ENCODE data around the gene ARL15. TPM values are rescaled to one million over a fixed set of nuclear protein-coding genes. Genes with fewer than 3 reads are reported as not detected.

The ARL15 gene
- total and polyA plus RNA-seq, 2 of the 8 experiments (the other 6 are each of a cell fraction or from before 2014, with no cell fraction given), result 9.9 to 21.2 TPM

DNA sequence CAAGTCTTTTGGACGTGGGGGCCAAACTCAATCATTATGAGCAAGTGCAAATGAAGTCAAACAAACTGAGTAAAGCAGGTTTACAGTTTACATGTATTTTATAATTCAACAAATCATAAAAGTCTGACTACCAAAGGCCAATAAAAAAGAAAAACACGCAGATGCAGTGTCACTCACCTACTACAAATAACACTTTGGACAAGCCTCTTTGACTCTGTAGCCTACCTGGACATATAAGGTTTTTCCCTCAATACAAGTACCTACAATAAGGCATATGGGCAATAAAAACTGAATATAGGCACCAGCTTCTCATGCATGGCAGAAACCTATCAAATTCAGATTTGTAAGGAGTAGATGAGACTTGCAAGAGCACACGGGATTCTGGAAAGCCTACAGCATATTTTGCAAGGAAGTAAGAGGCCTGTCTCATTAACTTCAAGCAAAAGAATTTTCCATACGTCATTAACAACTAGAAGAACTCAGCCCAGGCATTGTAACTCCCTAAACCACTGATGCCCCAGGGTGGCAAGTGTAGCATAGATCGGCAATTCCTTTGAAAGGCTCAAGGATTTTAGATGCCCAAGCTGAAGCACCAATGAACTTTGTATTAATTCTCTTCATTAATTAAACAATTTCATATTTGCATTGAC, 21.7 kb downstream of the ARL15 start:
- Histone ChIP-seq H3K4me3 (ENCODE audit: extremely low read depth in 1 of 4, insufficient read depth in 2 of 4, low read depth in 3 of 4, low read length in 4 of 4) (no peak overlapping the region), H2AFZ (ENCODE audit: low read length) (no peak overlapping the region), H4K20me1 (replicated peaks in 1 of 2; ENCODE audit: control insufficient read depth in 1 of 2, insufficient read depth in 2 of 2, low read length in 2 of 2) (no peaks in the 10 kb centered on the region), H3K27me3 (replicated peaks in 1 of 4; ENCODE audit: control insufficient read depth in 3 of 4, extremely low read depth in 1 of 4, insufficient read depth in 3 of 4, low read length in 3 of 4) (no peaks in the 10 kb centered on the region), H4K91ac (replicated peaks; ENCODE audit: insufficient read length, low read length) (no peak overlapping the region), H2BK120ac (replicated peaks; ENCODE audit: low read depth, low read length) (no peak overlapping the region), H3K9ac (replicated peaks in 1 of 4; ENCODE audit: extremely low read depth in 1 of 4, low read depth in 3 of 4, low read length in 3 of 4) (no peak overlapping the region), H2BK20ac (ENCODE audit: low read length) (no peak overlapping the region), H3K4me1 (replicated peaks in 1 of 4; ENCODE audit: control insufficient read depth in 3 of 4, insufficient read depth in 4 of 4, low read length in 3 of 4) (peaks cover 0 to 8% (median 3%) of the 10 kb centered on the region in 4 experiments; a peak in 5 of 7 replicates), H3K9me3 (ENCODE audit: insufficient read depth in 2 of 2, low read depth in 1 of 2, low read length in 1 of 2) (no peaks in the 10 kb centered on the region), H4K5ac (ENCODE audit: insufficient read length, low read depth, low read length) (no peak overlapping the region), H2AK5ac (ENCODE audit: low read depth, low read length) (no peak overlapping the region), H3K79me1 (ENCODE audit: low read depth, low read length) (no peaks in the 10 kb centered on the region; the same call in 1 of the 2 replicates), H4K8ac (ENCODE audit: extremely low read depth, insufficient read depth, low read length) (no peak overlapping the region), H3K4me2 (ENCODE audit: insufficient read depth in 1 of 2, low read depth in 2 of 2, low read length in 2 of 2) (no peak overlapping the region), H2BK15ac (ENCODE audit: low read length) (no peak overlapping the region), H2BK5ac (ENCODE audit: low read depth, low read length) (no peak overlapping the region), H3K23me2 (ENCODE audit: low read depth, low read length) (no peaks in the 10 kb centered on the region), H3K36me3 (ENCODE audit: control insufficient read depth in 2 of 4, insufficient read depth in 4 of 4, low read length in 3 of 4) (no peaks in the 10 kb centered on the region), H3K23ac (ENCODE audit: insufficient read length) (no peak overlapping the region), H2BK12ac (ENCODE audit: low read depth, low read length) (no peak overlapping the region), H3K56ac (replicated peaks; ENCODE audit: insufficient read length, low read depth, low read length) (no peak overlapping the region), H3K79me2 (ENCODE audit: control insufficient read depth in 1 of 2, insufficient read depth in 2 of 2, low read length in 2 of 2) (peaks cover 0 to 64% of the 10 kb centered on the region in 2 experiments; a peak in 2 of 4 replicates), H3K27ac (ENCODE audit: low read depth, low read length) (no peak overlapping the region), H3K14ac (ENCODE audit: insufficient read length) (no peak overlapping the region), H3K18ac (ENCODE audit: extremely low read depth, low read length) (no peak overlapping the region), H3K4ac (replicated peaks; ENCODE audit: insufficient read length, low read depth, low read length) (no peak overlapping the region)
- FAIRE-seq (no peak), DNase-seq (ENCODE audit: low read depth in 1 of 2, low spot score in 2 of 2) (no peak)
- POLR2A ChIA-PET (ENCODE audit: partially characterized antibody), result interaction anchor here (1.0 to 1.6 kb wide), 2 partner anchors 22 kb away, joined by 4 to 13 read pairs; partner anchors contain the start of gene ARL15
- no peak for TF ChIP-seq POLR2AphosphoS5 (IDR thresholded peaks at IDR 0.05; ENCODE audit: low read depth, low read length)
- TF ChIP-seq FOSL1 (IDR thresholded peaks at IDR 0.05; ENCODE audit: insufficient read depth, low read depth, low read length), result no peak
- TF ChIP-seq ATF2 (IDR thresholded peaks at IDR 0.05; ENCODE audit: low read length), result no peak
- TF ChIP-seq PHF8 (conservative IDR thresholded peaks at IDR 0.05; ENCODE audit: low read depth, low read length), result no peak
- no peak for TF ChIP-seq GABPA (IDR thresholded peaks at IDR 0.05; ENCODE audit: borderline replicate concordance, insufficient read depth, low read length)
- TF ChIP-seq NANOG (IDR thresholded peaks at IDR 0.05; ENCODE audit: insufficient read depth, low read depth, low read length, poor library complexity, severe bottlenecking), result no peak
- no peak for TF ChIP-seq BCL11A (IDR thresholded peaks at IDR 0.05; ENCODE audit: low read depth in 2 of 2, low read length in 2 of 2)
- CTCF ChIA-PET (ENCODE audit: partially characterized antibody), result interaction anchor here (0.7 to 1.5 kb wide), 4 partner anchors 8 to 258 kb away, joined by 3 read pairs; partner anchors contain the start of gene ARL15
- WGBS, 2 experiments (ENCODE audit: extremely low coverage in 1 of 2, insufficient coverage in 1 of 2, insufficient read length in 1 of 2, insufficient replicate concordance in 2 of 2, low coverage in 1 of 2, low lambda C conversion rate in 2 of 2, missing lambda C conversion rate in 1 of 2), result 74% methylated on average over 5 of the region's 5 CpGs; no CpG with 5 or more reads in 1 of the 2 experiments

Measured in H1 (cell line).